NCI-H226 (cell line): ENCODE measurements around the gene C4orf17.
"Not testable (repeated sequence)": the region's sequence is repeated elsewhere in the genome, so short reads cannot be mapped to it uniquely, and the experiment has no call there.

Experiments used
- DNase-seq: peaks from one replicate; pipeline ENCODE4 v3.0.0-alpha.2; 2015

The C4orf17 gene

DNA sequence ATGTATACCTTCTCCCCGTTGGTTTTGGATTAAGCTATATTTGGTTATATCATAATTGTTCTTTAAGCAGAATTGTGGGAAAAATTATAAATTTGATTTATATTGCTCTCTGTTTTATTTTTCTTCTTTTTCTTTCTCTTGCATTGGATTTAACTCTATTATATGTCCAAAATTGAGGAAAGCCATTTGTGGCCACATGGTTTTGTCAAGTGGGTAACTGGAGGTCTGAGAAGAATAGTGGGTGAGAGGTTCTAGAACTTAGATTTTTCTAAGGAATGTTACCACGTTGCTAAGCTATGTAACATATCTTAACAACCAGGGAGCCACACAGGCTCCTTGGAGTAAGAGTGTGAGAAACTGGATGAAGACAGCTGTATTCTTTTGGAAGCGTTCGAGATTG is at the start of gene C4orf17:
C4orf17 (plus strand) TSS at position 301 of the 400 bp plus-strand sequence. CDS start 2,061 bp downstream, outside the sequence.
- no peak for DNase-seq

DNA sequence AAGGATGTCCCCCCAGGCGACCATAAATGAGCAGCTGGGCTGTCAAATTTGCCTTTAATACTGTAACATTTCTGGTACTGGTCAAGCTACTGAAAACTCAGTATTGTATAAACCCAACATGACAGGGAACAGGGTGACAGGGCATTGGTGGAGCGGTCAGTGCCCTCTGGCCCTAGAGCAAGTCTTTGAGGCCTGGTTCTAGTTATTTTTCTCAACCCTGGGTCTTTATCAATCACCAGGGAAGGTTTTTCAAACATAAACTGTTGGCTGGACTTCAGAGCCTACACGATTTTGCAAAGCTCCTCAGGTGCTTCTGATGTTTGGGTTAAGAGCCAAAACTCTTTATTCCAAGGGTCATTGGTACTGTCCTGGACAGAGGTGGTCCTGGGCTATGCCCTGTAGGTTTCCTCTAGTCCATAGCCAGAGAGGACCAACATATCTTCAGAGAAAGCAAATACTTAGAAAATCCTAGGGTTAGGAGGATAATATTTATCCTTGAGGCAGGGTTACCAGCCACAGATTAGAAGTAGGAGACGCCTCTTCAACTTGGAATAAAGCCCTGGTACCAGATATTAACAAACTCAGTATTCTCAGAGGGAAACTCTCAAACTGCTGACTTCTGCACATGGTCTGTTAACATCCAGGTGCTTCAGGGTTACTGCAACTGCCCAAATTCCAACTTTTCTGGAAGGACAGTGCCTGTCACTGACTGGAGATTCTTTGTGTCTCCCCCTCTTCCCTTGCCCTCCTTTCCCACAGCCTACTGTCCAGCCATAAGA is 49.0 kb upstream of the C4orf17 start:
- no peak for DNase-seq

DNA sequence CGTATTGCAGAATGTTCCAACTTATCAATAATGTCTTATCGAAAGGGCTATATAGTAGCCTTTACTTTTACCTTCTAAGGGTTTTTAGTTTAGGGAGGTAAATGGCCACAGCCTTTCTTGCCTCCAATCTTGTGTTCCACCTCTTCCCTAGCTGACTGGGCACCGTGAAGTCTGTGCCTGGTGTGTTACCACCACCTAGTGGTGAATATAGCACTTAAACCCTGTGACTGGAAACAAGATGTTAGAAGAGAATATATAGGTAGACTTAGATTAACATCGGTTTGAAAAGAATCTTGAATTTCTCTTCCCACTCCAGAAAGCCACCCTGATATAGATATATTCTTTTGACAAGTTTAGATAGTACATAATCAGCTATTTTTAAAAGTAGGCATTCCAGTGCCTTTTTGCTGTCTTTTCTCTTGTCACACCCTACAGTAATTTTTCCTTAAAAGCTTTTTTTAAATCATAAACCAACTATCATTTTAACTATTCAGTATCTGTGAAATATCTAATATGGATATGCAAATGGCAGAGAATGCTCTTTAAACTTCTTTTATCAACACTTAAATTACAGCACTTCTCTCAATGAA is 47.9 kb upstream of the C4orf17 start:
- peak; percentile 41 for DNase-seq

DNA sequence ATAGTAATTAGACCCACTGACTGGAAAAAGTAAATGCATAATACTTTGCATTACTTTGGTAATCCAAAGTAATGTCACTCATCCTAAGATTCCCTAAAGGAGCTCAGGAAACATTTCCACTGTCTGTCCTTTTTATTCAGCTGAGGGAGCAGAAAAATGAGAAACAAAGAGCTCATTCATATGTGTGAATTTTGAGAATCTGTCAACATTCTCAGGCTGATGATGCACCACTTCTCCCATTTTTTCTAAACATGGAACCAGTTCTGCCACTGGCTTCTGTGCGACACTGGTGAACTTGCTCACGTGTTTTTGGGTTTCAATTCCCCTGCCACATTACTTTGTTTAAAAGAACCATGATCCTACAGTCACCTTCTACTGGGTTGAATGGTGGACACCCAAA is 47.3 kb upstream of the C4orf17 start:
- no peak for DNase-seq

GRCh38 chr4:99467887-99468286 is 42.9 kb upstream of the C4orf17 start:
- DNase-seq = no peak

GRCh38 chr4:99468889-99469288 is 41.9 kb upstream of the C4orf17 start:
- no peak for DNase-seq

- no peak for DNase-seq
Measured at GRCh38 chr4:99471349-99471748, 39.5 kb upstream of the C4orf17 start.

DNA sequence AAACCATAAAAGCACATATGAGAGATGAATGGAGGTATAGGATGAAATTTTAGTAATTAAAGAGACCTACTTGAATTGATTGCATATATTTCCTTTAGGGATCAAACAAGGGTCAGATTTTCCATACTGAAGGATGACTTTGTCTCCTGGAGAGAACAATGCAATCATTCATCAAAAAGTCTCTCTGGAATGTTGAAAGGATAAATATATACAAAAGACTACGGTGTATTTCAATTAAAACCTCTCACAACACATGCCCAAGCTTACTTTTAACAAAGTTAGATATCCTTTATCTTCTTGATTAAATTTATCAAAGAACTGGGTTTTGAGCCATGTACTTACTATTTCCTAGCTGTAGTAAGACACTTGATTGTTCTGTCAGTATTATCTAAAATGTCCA is 38.9 kb upstream of the C4orf17 start:
- DNase-seq = no peak

DNA sequence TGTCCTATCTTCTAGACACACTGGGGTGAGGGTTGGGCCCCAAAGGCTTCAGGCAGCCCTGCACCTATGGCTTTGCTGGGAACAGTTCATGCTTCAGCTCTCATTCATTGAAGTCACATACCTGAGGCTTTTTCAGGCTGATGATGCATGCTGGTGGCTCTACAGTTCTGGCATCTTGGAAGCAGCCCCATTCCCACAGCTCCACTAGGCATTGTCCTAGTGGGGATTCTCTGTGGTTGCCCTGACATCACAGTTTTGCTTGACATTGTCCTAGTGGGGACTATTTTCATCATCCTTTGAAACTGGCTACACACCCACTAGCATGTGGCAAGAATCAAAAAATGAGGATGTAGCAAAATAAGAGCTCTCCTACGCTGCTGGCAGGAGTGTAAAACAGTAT is 37.7 kb upstream of the C4orf17 start:
- no peak for DNase-seq

GRCh38 chr4:99483636-99484035 is 27.2 kb upstream of the C4orf17 start:
- peak; percentile 33 for DNase-seq

DNA sequence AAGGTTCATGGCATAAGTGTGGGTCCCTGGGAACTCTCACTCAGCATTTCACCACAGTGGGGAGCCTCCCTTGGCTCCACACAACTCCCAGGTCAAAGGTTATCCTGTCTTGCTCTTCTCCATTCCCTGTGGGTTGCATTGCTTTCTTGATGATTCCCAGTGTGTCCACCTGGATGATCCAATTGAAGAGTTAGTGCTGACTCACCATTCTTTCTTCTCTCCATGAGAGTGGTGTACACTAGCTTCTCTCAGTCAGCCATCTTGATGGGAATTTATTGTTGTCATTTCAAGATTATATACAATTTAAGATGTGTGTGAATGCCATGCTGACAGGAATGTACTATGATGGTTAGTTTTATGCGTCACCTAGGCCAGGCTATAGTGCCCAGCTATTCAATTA is 25.6 kb upstream of the C4orf17 start:
- no peak for DNase-seq

DNA sequence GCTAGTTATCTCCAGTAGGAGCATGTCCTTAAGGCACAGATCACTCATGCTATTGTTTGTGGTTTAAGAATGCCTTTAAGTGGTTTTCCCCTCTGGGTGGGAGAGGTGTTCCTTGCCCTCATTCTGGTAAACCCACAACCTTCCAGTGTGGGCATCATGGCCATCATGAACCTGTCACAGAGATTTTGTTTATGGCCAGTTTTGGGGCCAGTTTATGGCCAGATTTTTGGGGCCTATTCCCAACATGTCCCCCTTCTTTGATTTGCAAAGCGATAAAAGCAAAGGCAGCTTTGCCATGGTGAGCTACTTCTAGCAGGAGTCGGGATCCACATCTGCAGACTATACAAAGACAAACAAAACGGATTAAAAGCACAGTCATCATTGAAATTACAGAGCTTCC is 24.2 kb upstream of the C4orf17 start:
- DNase-seq = not testable (repeated sequence)

DNA sequence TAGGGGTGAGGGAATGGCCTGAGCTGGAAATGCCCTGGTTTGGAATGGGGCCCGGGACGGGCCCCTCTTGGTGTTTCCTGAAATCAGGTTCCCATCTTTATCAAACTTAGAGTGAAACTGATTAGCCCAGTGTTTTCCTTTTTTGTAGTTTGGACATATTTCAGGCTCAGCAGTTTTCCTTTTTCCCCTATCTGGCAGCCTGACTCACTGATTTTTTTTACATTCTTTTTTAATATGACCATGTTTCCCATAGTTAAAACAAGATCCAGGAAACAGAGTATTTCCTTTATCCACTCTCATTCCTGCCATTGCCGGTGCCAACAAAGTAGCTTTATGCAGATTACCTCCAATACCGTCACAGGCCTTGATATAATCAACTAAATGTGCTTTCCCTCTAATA is 20.5 kb upstream of the C4orf17 start:
- no peak for DNase-seq

GRCh38 chr4:99504804-99505502 is 5.9 kb upstream of the C4orf17 start:
- DNase-seq = no peak

- DNase-seq = peak; percentile 63
Measured at GRCh38 chr4:99506781-99507180, 4.0 kb upstream of the C4orf17 start.

GRCh38 chr4:99507349-99507748 is 3.5 kb upstream of the C4orf17 start:
- DNase-seq = peak; percentile 71

DNA sequence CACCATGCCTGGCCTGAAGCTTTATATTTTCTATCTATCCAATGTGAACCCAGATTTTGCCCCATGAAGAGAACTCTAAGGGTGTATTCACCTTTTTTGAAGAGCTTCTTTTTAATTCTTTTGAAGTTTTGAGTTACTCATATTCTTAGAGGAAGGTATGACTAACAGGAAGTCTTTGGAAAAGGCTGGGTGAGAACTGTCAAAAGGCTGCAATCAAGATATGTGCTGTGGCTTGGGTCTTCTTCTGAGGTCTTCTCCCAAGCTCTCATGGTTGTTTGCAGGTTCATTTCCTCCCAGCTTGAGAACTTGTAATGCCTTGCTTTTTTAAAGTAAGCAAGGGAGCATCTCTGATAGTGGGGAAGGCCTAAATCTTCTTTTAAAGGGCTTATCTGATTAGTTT is 3.1 kb upstream of the C4orf17 start:
- peak; percentile 42 for DNase-seq

DNA sequence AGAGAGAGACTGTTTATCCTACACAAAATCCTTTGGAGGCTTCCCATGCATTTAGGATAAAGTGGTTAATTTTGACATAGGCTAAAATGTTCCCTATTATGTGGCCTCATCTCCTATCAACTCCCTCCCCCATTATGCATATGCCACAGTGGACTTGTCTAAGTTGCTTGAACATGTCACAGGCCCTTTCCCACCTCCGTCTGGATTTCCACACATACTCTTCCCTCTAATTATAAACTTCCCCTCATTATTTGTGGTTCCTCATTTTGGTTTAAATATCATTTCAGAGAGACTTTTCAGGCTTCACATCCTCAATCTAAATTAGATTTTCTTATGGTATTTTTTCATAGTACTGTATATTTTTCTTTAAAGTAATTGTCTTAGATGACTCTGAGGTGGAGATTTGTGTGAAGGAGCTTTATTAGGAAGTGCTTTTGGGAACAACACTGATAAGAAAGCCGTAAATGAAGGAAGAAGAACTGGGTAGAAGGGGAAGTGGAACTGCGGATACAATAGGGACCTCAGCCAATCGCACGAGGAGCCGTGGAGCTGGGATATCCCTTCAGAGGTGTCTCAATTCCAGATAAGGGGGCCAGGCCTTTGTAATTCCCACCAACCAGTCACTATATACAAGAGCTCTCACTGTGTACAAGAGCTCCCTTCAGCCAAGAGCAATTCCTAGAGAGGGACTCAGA is 7.9 kb downstream of the C4orf17 start:
- DNase-seq = no peak

DNA sequence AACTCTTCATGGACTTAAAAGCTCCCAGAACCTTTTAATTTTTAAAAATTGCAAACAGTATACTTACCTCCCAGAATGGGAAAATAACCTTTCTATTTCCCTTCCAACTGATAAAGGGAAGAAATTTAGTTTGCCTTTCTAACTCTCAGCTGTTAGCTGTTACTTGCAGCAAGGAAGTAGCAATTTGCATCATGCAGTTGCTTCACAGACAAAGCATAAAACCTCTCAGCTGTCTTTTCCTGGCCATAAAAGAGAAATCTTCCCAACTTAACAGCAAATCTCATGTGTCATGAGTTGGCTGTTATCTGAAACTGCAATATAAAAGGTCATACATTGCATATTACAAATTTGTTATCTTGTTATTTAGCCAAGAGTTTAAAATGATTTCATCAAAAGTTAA is 18.4 kb downstream of the C4orf17 start:
- DNase-seq = no peak

GRCh38 chr4:99529956-99530355 is 19.1 kb downstream of the C4orf17 start:
- DNase-seq = no peak

- DNase-seq = not testable (repeated sequence)
Measured at GRCh38 chr4:99534699-99535098, 23.9 kb downstream of the C4orf17 start.

GRCh38 chr4:99536271-99536670 is 25.4 kb downstream of the C4orf17 start:
- no peak for DNase-seq

DNA sequence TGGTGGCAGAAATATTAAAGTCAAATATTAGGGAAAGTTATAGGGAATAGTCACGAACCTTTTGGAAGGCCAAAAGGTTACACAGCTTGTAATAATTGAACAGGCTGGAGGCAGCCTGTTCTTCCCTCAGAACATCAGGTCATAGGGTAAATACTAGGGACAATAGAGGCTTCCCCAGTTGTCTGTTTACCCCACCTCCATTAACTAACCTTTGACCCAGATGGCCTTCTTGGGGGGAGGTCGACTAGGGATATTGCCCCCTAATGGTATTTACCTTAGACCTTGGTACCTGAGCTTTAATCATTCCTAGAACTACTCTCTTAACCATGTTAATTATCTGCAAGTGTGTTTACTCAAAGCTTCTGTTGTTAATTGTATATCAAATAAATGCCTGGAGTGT is 26.0 kb downstream of the C4orf17 start:
- no peak for DNase-seq
